Hematopoietic multipotent progenitor cell treated with erythropoietin and hydrocortisone succinate and interleukin-3 and kit ligand, for 17 days (in vitro differentiated cells): ENCODE data around the gene ANKS1B.
"Not testable (repeated sequence)": the region's sequence is repeated elsewhere in the genome, so short reads cannot be mapped to it uniquely, and the experiment has no call there.

Source experiments
- DNase-seq: peaks from one replicate; pipeline ENCODE4 v3.0.0-alpha.2; 2015; ENCODE audit warnings: low spot score

ANKS1B gene

DNA sequence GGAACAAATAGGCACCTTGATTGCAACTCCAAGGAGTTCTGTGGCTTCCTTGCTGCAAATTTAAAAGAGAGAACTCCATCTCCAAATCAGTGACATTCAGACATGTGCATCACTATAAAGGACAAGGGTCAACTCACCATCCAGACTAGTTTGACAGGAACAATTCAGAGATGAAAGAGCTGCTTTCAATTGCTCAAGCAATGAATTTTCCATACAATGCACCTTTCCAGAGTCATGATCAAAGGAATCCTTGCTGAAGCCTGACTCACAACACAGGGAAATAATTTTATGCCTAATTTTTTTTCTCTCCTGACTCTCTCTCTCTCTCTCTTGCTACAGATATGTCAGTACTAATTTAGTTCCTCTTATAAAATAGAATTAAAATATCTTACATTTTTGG is 717.7 kb downstream of the ANKS1B start:
- DNase-seq = no peak

DNA sequence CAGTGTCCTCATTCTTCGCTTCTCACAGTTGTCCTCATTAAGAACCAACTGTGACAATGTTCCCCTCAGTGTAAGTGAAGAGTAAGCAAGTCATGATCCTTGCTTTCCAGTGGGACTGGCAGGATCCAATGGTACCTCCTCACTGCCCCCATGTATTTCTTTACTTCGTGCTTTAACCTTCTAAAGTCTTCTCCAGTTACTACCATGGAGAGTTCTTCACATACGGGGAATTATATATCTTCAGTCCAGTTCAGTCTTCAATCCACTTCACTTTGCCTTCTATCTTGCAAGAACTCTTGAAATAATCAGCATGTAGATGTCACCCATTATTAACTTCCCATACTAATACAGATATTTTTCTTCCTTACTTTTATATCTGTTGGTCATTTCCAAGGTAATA is 719.1 kb downstream of the ANKS1B start:
- no peak for DNase-seq

- DNase-seq = no peak
Observed at GRCh38 chr12:99261256-99261655, 723.5 kb downstream of the ANKS1B start.

DNA sequence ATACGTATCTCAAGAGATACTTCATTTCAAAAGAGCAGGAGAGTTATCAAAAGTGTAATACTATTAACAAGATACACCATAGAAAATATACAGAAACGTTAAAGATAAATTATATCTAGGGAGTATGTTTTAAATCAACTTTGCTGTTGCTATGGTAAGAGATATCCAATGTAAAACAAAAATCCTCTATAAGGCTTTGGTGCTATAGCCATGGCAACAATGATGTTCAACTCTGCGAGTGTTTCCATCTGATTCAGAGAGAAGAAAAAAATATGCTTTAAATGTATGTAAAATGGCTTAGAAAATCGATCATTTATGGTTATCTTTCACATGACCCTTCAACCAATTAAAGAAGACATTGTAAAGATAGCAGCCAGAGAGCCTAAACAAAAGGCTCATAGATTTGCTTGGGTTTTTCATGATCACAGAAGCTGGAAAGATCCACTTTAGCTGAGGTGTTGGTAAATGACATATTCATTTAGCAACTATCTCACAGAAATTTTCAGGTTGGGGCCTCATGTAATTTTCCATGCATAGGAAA is 724.2 kb downstream of the ANKS1B start:
- DNase-seq = no peak

GRCh38 chr12:99259040-99259934 is 725.4 kb downstream of the ANKS1B start:
- no peak for DNase-seq

GRCh38 chr12:99257672-99258071 is 727.1 kb downstream of the ANKS1B start:
- DNase-seq = no peak

- DNase-seq = no peak
Observed at GRCh38 chr12:99253068-99253467, 731.7 kb downstream of the ANKS1B start.

- DNase-seq = no peak
Observed at GRCh38 chr12:99250091-99250490, 734.6 kb downstream of the ANKS1B start.

DNA sequence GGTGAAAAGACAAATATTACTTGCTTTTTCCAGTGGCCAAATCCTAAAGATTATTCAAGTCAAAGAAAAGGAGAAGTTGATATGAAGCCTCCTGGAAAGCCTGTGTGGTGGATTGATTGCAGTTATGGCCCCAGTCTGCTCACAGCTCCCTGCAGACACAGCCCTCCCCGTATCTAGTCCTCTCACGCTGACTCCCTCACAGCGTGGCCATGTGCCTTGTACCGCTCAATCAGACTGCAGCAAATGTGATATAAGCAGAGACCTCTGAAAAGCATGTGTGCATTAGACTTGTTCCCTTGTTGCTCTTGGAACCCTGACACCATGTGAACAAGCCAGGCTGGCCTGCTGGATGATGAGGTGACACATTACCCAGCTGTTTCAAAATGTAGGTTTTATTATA is 735.2 kb downstream of the ANKS1B start:
- DNase-seq = no peak

GRCh38 chr12:99237907-99238538 is 746.7 kb downstream of the ANKS1B start:
- not testable (repeated sequence) for DNase-seq

- DNase-seq = no peak
Observed at GRCh38 chr12:99235381-99235780, 749.4 kb downstream of the ANKS1B start.

- DNase-seq = no peak
Observed at GRCh38 chr12:99234702-99235101, 750.0 kb downstream of the ANKS1B start.

- DNase-seq = no peak
Observed at GRCh38 chr12:99232324-99232723, 752.4 kb downstream of the ANKS1B start.

DNA sequence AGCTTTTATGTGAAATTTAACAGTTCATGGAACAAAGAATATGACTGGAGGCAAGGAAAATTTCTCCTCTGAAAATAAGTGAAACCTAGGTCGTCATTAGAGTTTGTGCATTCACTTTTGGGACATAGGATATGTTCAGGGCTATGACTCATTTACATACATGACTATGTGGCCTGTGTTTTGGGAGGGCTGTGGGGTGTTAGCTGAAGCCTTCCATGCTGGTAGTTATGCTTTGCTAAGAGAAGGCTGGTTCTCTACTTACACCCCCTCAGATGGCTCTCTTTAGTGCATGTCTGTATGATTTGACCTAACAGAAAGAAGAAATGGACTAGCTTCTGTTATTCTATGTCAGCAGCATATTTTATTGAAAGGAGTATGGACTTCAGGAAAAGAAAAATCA is 753.7 kb downstream of the ANKS1B start:
- DNase-seq = no peak

DNA sequence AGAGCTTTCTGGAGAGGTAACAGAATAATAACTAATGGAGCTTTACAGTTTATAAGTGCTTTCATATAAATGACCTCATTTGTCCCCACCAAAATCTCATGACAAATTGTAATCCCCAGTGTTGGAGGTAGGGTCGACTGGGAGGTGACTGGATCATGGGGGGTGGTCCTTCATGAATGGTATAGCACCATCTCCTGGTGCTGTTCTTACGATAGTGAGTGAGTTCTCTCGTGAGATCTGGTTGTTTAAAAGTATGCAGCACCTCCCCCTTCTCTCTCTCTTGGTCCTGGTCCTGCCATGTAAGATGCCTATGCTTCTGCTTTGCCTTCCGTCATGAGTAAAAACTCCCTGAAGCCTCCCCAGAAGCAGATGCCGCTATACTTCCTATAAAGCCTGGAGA is 760.5 kb downstream of the ANKS1B start:
- DNase-seq = no peak

DNA sequence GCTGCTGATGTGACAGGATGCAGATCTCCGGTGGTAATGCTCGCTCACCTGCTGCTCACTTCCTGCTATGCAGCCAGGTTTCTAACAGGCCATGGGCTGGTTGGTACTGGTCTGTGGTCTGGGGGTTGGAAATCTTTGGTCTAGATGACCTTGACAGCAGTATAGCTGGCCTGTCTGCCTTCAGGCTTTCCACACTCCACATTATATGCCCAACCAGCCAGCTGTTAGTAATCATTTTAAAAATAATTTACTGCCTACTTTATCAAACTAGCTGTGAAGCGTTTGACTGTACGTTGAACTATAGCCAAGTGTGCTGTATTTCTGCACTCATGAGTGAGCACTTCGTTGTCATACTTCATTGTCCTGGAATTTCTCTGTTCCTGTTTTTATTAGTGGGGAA is 761.2 kb downstream of the ANKS1B start:
- DNase-seq = no peak

DNA sequence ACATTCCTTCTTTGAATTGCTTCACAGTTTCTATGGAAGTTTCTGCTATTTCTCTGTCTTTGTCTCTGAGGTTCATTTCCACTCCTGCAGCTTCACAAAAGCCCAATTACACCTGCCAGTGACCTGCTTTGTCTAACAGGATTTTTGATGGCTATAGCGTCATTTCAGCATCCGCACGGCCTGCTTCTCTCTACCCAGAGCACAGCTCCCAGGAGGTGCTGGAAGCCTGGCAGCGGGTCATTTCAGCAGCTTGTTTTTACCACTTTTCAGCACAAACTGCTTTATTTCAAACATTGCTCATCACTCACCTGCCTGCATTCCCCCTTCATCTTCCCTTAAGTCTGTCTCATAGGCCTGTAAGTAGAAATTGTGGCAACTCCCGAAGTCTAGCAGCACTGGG is 771.7 kb downstream of the ANKS1B start:
- DNase-seq = no peak

DNA sequence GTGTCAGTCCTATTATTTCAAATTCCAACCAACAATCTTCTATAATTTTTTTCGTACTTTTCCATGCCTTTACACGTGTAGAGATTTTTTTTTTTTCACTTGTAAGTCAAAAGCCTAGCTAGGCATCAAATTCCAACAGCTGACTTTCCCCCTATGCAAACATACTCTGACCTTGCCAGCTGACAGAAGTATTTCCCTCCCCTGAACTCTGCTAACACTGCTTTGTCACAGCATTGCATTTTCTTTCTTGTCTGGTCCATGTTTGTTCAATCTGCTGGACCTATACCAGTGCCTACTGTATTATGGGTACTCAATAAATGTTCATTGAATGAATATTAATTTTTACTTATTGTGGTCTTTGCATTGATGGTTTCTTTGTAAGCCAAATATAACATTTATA is 772.5 kb downstream of the ANKS1B start:
- no peak for DNase-seq

DNA sequence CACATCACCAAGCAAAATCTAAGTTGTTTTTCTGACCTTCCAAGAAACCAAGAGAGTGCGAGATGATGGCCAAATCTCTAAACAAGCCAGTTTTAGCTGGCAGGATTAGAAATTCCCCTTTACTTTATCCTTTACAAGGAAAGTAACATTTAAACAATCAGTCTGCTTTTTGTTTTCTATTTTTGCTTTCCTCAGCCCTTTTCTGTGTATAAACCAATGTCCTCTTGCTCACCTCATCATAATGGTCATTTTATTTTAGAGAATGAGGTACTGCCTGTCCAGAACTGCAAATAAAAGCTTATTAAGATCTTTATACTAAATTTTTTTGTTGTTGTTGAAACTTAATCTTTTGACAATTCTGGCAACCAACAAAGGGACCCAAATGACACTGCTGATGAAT is 779.6 kb downstream of the ANKS1B start:
- DNase-seq = no peak

DNA sequence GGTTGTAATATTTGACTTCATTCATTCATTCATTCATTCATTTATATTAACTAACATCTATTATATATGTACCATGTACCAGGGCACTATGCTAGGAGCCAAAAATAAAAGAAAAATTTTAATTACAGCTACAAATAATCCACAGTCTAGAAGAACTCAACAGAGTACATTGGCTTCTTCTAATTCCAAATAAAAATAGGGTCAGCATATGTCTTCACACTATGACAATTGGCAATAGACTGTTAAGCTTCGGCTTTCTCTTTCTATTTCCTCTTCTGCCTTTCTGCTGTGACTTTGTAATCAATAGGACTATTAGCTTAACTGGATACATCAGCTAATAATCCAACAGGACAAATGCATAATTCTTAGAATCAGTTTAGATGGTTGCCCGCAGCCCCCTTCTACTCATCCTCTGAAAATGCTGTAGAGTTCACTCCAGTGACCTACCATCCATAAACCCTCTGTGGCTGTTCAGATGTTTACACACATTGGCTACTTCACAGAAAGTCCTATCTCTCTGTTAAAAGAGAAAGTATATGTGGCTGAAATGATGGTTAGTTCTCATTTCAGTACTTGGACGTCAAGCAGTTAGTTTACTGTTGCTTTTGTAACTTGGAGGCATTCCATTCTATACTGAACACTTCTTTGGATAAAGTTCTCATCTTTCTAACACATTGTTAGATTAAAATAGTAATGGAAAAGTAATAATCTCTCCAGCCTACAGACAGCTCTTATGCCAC is 782.7 kb downstream of the ANKS1B start:
- no peak for DNase-seq

DNA sequence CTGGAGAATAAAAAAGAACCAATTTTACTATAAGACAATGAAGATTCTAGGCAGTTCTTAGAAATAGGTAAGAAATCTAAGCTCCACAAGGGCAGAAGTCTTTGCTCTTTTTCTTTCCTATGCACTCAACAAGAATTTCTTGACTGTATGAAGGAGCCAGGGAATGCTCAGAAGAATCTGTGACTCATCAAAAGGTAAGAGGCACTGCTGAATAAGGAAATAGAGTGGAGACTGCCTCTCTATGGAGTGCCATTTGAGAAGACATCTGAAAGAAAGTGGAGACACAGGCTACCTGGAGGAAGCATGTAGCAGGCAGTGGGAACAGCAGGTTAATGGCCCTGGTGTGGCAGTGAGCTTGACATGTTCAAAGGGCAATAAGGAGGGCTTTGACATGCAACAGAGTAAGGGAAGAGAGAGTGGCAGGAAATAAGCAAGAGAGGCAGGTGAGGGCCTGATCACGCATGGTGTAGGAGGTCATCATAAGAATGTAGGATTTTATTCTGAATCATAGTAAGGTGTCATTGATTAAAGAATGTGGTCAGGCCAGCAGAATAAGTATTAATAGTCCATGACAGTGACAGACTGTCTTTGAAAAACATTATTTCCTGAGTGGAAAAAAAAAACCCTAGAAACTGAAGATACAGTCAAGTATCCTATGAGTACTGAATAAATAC is 783.9 kb downstream of the ANKS1B start:
- no peak for DNase-seq

GRCh38 chr12:99195474-99195873 is 789.3 kb downstream of the ANKS1B start:
- DNase-seq = no peak
